Breast epithelium (tissue), 4 donors: ENCODE measurements around the gene TNFRSF18. TPM values are rescaled to one million over a fixed set of nuclear protein-coding genes. Genes with fewer than 3 reads are reported as not detected.

Experiments
- DNase-seq, 2 donors: peaks; one replicate each; pipeline ENCODE4 v3.0.0-alpha.2; 2019; ENCODE audit warnings: low spot score in 2 of 2
- H3K27ac ChIP-seq, 2 donors: fragments of 200-600 bp; sonication (generic) in 1 of 2; one replicate each; pipeline ENCODE4 v1.5.1; 2016 to 2019; ENCODE audit warnings: mild to moderate bottlenecking in 1 of 2
- H3K27me3 ChIP-seq, 2 donors: fragments of 200-600 bp; sonication (generic) in 1 of 2; one replicate each; pipeline versions ENCODE4 v1.5.1 to v1.6.0; 2017 to 2019; ENCODE audit warnings: control low read depth in 1 of 2, mild to moderate bottlenecking in 1 of 2
- H3K36me3 ChIP-seq: fragments of 200-600 bp; one replicate; pipeline ENCODE4 v1.5.1; 2019
- H3K4me1 ChIP-seq, 2 donors: fragments of 200-600 bp; sonication (generic); one replicate each; pipeline ENCODE4 v1.5.1; 2016 to 2019; ENCODE audit warnings: control low read depth in 1 of 2
- H3K4me3 ChIP-seq, 3 donors: fragments of 200-600 bp; sonication (generic); 1 replicate in 2 of 3; 2 replicates in 1 of 3; pipeline ENCODE4 v1.5.1; 2016 to 2019; ENCODE audit warnings: mild to moderate bottlenecking in 3 of 3, moderate library complexity in 2 of 3
- H3K9me3 ChIP-seq, 2 donors: fragments of 200-600 bp; sonication (generic) in 1 of 2; one replicate each; pipeline ENCODE4 v1.5.1; 2016 to 2019; ENCODE audit warnings: control low read depth in 1 of 2
- POLR2A ChIP-seq: fragments of 450-650 bp; IDR thresholded peaks from one replicate; pipeline ENCODE4 v1.6.1; 2016; ENCODE audit warnings: antibody characterized with exemption, mild to moderate bottlenecking, moderate library complexity
- POLR2AphosphoS5 ChIP-seq, 3 donors: sonication (generic); formaldehyde crosslinking; IDR thresholded peaks; one replicate each; pipeline ENCODE4 v1.6.1; 2017; ENCODE audit warnings: antibody characterized with exemption in 3 of 3
- intact Hi-C: fragments of 100-400 bp; cut with DNase I; formaldehyde crosslinking; loops from one replicate; pipeline ENCODE4 v1.15.1; 2023; ENCODE audit warnings: low total_unique reads
- total RNA-seq, 3 donors: library from RNA; depleted of rRNA; stranded (reverse); fragments of >200 nt; gene quantifications; one replicate each; pipeline ENCODE4 v1.1.0, GENCODE V29; 2016
- TF ChIP-seq, protein P1 (sequence below), 3 donors: fragments of 450-650 bp; IDR thresholded peaks; one replicate each; pipeline ENCODE4 v1.5.1; 2016 to 2017; ENCODE audit warnings: antibody characterized with exemption in 3 of 3, mild to moderate bottlenecking in 3 of 3, moderate library complexity in 3 of 3

The TNFRSF18 gene
- total RNA-seq, 3 donors from 2014 or later: 1.9 to 5.9 TPM; not detected in 1

GRCh38 chr1:1161078-1161682, 45.2 kb downstream of the TNFRSF18 start:
- TF ChIP-seq, protein P1, sequence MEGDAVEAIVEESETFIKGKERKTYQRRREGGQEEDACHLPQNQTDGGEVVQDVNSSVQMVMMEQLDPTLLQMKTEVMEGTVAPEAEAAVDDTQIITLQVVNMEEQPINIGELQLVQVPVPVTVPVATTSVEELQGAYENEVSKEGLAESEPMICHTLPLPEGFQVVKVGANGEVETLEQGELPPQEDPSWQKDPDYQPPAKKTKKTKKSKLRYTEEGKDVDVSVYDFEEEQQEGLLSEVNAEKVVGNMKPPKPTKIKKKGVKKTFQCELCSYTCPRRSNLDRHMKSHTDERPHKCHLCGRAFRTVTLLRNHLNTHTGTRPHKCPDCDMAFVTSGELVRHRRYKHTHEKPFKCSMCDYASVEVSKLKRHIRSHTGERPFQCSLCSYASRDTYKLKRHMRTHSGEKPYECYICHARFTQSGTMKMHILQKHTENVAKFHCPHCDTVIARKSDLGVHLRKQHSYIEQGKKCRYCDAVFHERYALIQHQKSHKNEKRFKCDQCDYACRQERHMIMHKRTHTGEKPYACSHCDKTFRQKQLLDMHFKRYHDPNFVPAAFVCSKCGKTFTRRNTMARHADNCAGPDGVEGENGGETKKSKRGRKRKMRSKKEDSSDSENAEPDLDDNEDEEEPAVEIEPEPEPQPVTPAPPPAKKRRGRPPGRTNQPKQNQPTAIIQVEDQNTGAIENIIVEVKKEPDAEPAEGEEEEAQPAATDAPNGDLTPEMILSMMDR (IDR thresholded peaks at IDR 0.05): no peak
- TF ChIP-seq POLR2A (no peak), POLR2AphosphoS5 (IDR thresholded peaks at IDR 0.05) (no peak)
- intact Hi-C loops: no loop called here
- no peak overlapping the region for H3K4me3 ChIP-seq
- no peak for DNase-seq
- no peaks in the 10 kb centered on the region for H3K36me3 ChIP-seq
- H3K27me3 ChIP-seq: peaks cover 0 to 5% of the 10 kb centered on the region in 2 donors
- H3K27ac ChIP-seq: no peak overlapping the region
- no peaks in the 10 kb centered on the region for H3K9me3 ChIP-seq
- peaks cover 0 to 1% of the 10 kb centered on the region in 2 donors for H3K4me1 ChIP-seq

DNA sequence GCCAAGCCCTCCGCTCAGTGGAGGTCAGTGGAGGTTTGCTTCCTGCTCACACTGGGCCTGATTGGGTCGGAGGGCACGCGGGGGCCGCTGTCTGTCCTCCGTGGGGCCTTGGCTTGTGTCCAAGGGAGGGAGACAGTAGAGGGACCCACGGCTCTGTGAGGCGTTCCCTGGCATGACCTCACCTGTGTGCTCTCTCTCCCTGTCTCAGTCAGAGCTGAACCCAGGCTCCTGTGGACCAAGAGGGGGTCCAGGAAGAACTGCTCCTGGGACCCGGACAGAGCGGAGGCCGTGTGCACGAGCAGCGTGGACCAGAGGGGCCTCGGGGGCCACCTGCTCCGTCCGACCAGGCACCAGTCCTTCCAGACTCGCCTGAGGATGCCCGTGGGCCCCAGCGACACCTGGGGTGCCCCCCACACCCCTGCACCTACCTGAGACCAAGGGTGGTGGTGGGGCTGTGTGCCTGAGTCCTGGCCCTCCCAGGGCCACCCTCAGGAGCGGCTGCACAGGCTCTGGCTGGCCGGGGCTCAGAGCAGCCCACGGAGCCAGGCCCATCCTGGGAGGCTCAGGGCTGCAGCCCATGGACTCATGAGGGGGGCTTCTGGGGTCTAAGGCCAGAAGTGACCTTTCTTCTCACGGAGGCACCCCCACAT, 46.0 kb downstream of the TNFRSF18 start:
- Histone ChIP-seq H3K4me1 (no peaks in the 10 kb centered on the region), H3K36me3 (no peaks in the 10 kb centered on the region), H3K9me3 (no peaks in the 10 kb centered on the region), H3K27ac (peak overlapping the region in 1 of 2 donors; percentile 17), H3K4me3 (no peak overlapping the region), H3K27me3 (peaks cover 0 to 5% of the 10 kb centered on the region in 2 donors)
- DNase-seq: no peak
- intact Hi-C loops: no loop called here
- TF ChIP-seq, protein P1 (IDR thresholded peaks at IDR 0.05): no peak
- TF ChIP-seq POLR2AphosphoS5 (IDR thresholded peaks at IDR 0.05) (no peak), POLR2A (no peak)

- peaks cover 0 to 2% of the 10 kb centered on the region in 2 donors for H3K27me3 ChIP-seq
- TF ChIP-seq POLR2AphosphoS5 (IDR thresholded peaks at IDR 0.05) (no peak), POLR2A (no peak)
- TF ChIP-seq, protein P1 (IDR thresholded peaks at IDR 0.05): no peak
- H3K27ac ChIP-seq: peak overlapping the region; percentile 98 to 99
- H3K4me3 ChIP-seq: peak overlapping the region; percentile 60 to 84 (median 65)
- intact Hi-C loops: no loop called here
- H3K4me1 ChIP-seq: no peaks in the 10 kb centered on the region
- peaks cover 0 to under 1% of the 10 kb centered on the region in 2 donors for H3K9me3 ChIP-seq
- DNase-seq: peak in 1 of 2 donors; percentile 69
- no peaks in the 10 kb centered on the region for H3K36me3 ChIP-seq
Observed at GRCh38 chr1:1157914-1158710, 48.3 kb downstream of the TNFRSF18 start.

DNA sequence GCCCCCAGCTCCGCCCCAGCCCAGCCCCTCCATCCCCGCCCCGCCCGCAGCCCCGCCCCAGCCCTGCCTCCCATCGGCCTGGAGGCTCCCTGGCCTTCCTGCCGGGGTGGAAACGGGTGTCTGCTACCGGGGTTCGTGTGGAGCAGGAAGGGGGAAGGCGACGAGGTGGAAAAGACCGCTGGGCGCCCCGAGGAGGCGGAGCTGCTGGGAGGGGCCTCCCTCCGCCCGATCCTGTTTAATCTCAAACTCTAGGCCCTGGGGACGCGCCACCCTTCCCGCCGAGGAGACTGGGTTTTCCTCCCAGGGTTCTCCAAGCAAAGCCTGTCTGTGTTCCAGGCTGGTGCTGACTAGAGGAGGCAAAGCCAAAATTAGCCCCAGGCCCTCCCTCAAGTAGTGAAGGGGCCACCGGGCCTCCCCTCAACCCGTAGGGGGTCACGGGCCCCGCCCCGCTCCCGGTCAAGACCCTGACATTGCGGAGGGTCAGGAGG, 48.9 kb downstream of the TNFRSF18 start:
- intact Hi-C loops: no loop called here
- Histone ChIP-seq H3K27me3 (no peaks in the 10 kb centered on the region), H3K9me3 (peaks cover 0 to 4% of the 10 kb centered on the region in 2 donors), H3K4me3 (peak overlapping the region; percentile 60 to 84 (median 65)), H3K4me1 (no peaks in the 10 kb centered on the region), H3K36me3 (no peaks in the 10 kb centered on the region), H3K27ac (peak overlapping the region; percentile 98 to 99)
- TF ChIP-seq, protein P1 (IDR thresholded peaks at IDR 0.05): no peak
- peak; percentile 89 for TF ChIP-seq POLR2A
- TF ChIP-seq POLR2AphosphoS5 (IDR thresholded peaks at IDR 0.05): peak; percentile 33 to 67 (median 59)
- peak; percentile 90 to 91 for DNase-seq
